Activated T-cell treated with anti-CD3 and anti-CD28 coated beads, Interleukin-2, amount 50 U/mL, for 24 hours (primary cell): Measurements from ENCODE around the gene NFE2L3.
A peak's percentile ranks its signal among the peaks of the same experiment; 100 is the strongest.
"Not testable (repeated sequence)": the region's sequence is repeated elsewhere in the genome, so short reads cannot be mapped to it uniquely, and the experiment has no call there.

ENCODE experiments used
- DNase-seq: peaks from one replicate; pipeline ENCODE4 v3.0.0-alpha.2; 2020
- H3K27ac Mint-ChIP-seq: 2 replicates; pipeline ENCODE4 v1.8.0; 2020; ENCODE audit warnings: mild to moderate bottlenecking, mixed read lengths
- H3K27me3 Mint-ChIP-seq: 2 replicates; pipeline ENCODE4 v1.8.0; 2020; ENCODE audit warnings: mixed read lengths
- H3K36me3 Mint-ChIP-seq: 2 replicates; pipeline ENCODE4 v1.8.0; 2020; ENCODE audit warnings: low read depth, mixed read lengths
- H3K4me1 Mint-ChIP-seq: 2 replicates; pipeline ENCODE4 v1.8.0; 2020; ENCODE audit warnings: low read depth, mixed read lengths
- H3K4me3 Mint-ChIP-seq: 2 replicates; pipeline ENCODE4 v1.8.0; 2020; ENCODE audit warnings: mild to moderate bottlenecking, moderate library complexity, mixed read lengths
- H3K9me3 Mint-ChIP-seq: 2 replicates; pipeline ENCODE4 v1.8.0; 2020; ENCODE audit warnings: mixed read lengths

NFE2L3 gene

GRCh38 chr7:26169271-26169670 is 17.3 kb downstream of the NFE2L3 start:
- Mint-ChIP-seq H3K4me1 (peaks cover 43% of the 10 kb centered on the region), H3K27ac (no peak overlapping the region), H3K9me3 (no peaks in the 10 kb centered on the region), H3K4me3 (no peak overlapping the region), H3K27me3 (no peaks in the 10 kb centered on the region), H3K36me3 (peaks cover 54% of the 10 kb centered on the region)
- no peak for DNase-seq

GRCh38 chr7:26170663-26171062 is 18.7 kb downstream of the NFE2L3 start:
- H3K36me3 Mint-ChIP-seq: peaks cover 55% of the 10 kb centered on the region
- H3K9me3 Mint-ChIP-seq: no peaks in the 10 kb centered on the region
- no peak overlapping the region for H3K27ac Mint-ChIP-seq
- no peak for DNase-seq
- H3K4me1 Mint-ChIP-seq: peaks cover 37% of the 10 kb centered on the region
- H3K27me3 Mint-ChIP-seq: no peaks in the 10 kb centered on the region
- no peak overlapping the region for H3K4me3 Mint-ChIP-seq

GRCh38 chr7:26171601-26172000 is 19.6 kb downstream of the NFE2L3 start:
- no peaks in the 10 kb centered on the region for H3K27me3 Mint-ChIP-seq
- peaks cover 55% of the 10 kb centered on the region for H3K36me3 Mint-ChIP-seq
- no peaks in the 10 kb centered on the region for H3K9me3 Mint-ChIP-seq
- no peak for DNase-seq
- peaks cover 27% of the 10 kb centered on the region for H3K4me1 Mint-ChIP-seq
- no peak overlapping the region for H3K27ac Mint-ChIP-seq
- no peak overlapping the region for H3K4me3 Mint-ChIP-seq

- Mint-ChIP-seq H3K9me3 (no peaks in the 10 kb centered on the region), H3K27ac (no peak overlapping the region), H3K4me1 (peaks cover 23% of the 10 kb centered on the region), H3K36me3 (peaks cover 55% of the 10 kb centered on the region), H3K4me3 (no peak overlapping the region), H3K27me3 (no peaks in the 10 kb centered on the region)
- no peak for DNase-seq
These were observed 20.1 kb downstream of the NFE2L3 start for GRCh38 chr7:26172048-26172447.

- DNase-seq, H3K9me3 Mint-ChIP-seq, H3K27me3 Mint-ChIP-seq, H3K4me3 Mint-ChIP-seq: not testable (repeated sequence)
- Mint-ChIP-seq H3K4me1 (peaks cover 40% of the 10 kb centered on the region), H3K36me3 (peaks cover 67% of the 10 kb centered on the region), H3K27ac (peak overlapping the region; percentile 22)
These were observed 23.9 kb downstream of the NFE2L3 start for GRCh38 chr7:26175903-26176302.

GRCh38 chr7:26176696-26177095 is 24.7 kb downstream of the NFE2L3 start:
- peaks cover 67% of the 10 kb centered on the region for H3K36me3 Mint-ChIP-seq
- not testable (repeated sequence) for H3K9me3 Mint-ChIP-seq, DNase-seq, H3K4me3 Mint-ChIP-seq, H3K27ac Mint-ChIP-seq, H3K27me3 Mint-ChIP-seq
- H3K4me1 Mint-ChIP-seq: peaks cover 44% of the 10 kb centered on the region

- Mint-ChIP-seq H3K27ac (peak overlapping the region; percentile 80), H3K4me1 (peaks cover 49% of the 10 kb centered on the region), H3K36me3 (peaks cover 69% of the 10 kb centered on the region)
- not testable (repeated sequence) for H3K27me3 Mint-ChIP-seq, H3K9me3 Mint-ChIP-seq, H3K4me3 Mint-ChIP-seq, DNase-seq
These were observed 25.3 kb downstream of the NFE2L3 start for GRCh38 chr7:26177269-26177668.

GRCh38 chr7:26178272-26178960 is 26.4 kb downstream of the NFE2L3 start:
- no peaks in the 10 kb centered on the region for H3K9me3 Mint-ChIP-seq
- no peaks in the 10 kb centered on the region for H3K27me3 Mint-ChIP-seq
- no peak overlapping the region for H3K4me3 Mint-ChIP-seq
- H3K27ac Mint-ChIP-seq: peak overlapping the region; percentile 24
- peaks cover 69% of the 10 kb centered on the region for H3K36me3 Mint-ChIP-seq
- peaks cover 51% of the 10 kb centered on the region for H3K4me1 Mint-ChIP-seq
- no peak for DNase-seq

GRCh38 chr7:26179422-26179821 is 27.4 kb downstream of the NFE2L3 start:
- H3K9me3 Mint-ChIP-seq: no peaks in the 10 kb centered on the region
- no peak overlapping the region for H3K4me3 Mint-ChIP-seq
- peaks cover 69% of the 10 kb centered on the region for H3K36me3 Mint-ChIP-seq
- H3K27me3 Mint-ChIP-seq: no peaks in the 10 kb centered on the region
- no peak for DNase-seq
- peaks cover 53% of the 10 kb centered on the region for H3K4me1 Mint-ChIP-seq
- H3K27ac Mint-ChIP-seq: peak overlapping the region; percentile 24

GRCh38 chr7:26179826-26180497 is 28.0 kb downstream of the NFE2L3 start:
- Mint-ChIP-seq H3K4me1 (peaks cover 59% of the 10 kb centered on the region), H3K27me3 (no peaks in the 10 kb centered on the region), H3K27ac (peak overlapping the region; percentile 24), H3K4me3 (no peak overlapping the region), H3K9me3 (no peaks in the 10 kb centered on the region), H3K36me3 (peaks cover 71% of the 10 kb centered on the region)
- no peak for DNase-seq

- H3K4me3 Mint-ChIP-seq: no peak overlapping the region
- DNase-seq: no peak
- peaks cover 79% of the 10 kb centered on the region for H3K36me3 Mint-ChIP-seq
- H3K9me3 Mint-ChIP-seq: no peaks in the 10 kb centered on the region
- H3K27me3 Mint-ChIP-seq: no peaks in the 10 kb centered on the region
- H3K27ac Mint-ChIP-seq: peak overlapping the region; percentile 24
- H3K4me1 Mint-ChIP-seq: peaks cover 67% of the 10 kb centered on the region
These were observed 28.8 kb downstream of the NFE2L3 start for GRCh38 chr7:26180792-26181198.

- H3K36me3 Mint-ChIP-seq: peaks cover 84% of the 10 kb centered on the region
- no peak for DNase-seq
- H3K27ac Mint-ChIP-seq: peak overlapping the region; percentile 86
- no peak overlapping the region for H3K4me3 Mint-ChIP-seq
- H3K27me3 Mint-ChIP-seq: no peaks in the 10 kb centered on the region
- no peaks in the 10 kb centered on the region for H3K9me3 Mint-ChIP-seq
- H3K4me1 Mint-ChIP-seq: peaks cover 74% of the 10 kb centered on the region
These were observed 29.7 kb downstream of the NFE2L3 start for GRCh38 chr7:26181474-26182227.

GRCh38 chr7:26182283-26182682 is 30.3 kb downstream of the NFE2L3 start:
- H3K27ac Mint-ChIP-seq: peak overlapping the region; percentile 86
- no peaks in the 10 kb centered on the region for H3K9me3 Mint-ChIP-seq
- H3K27me3 Mint-ChIP-seq: no peaks in the 10 kb centered on the region
- DNase-seq: no peak
- H3K36me3 Mint-ChIP-seq: peaks cover 91% of the 10 kb centered on the region
- H3K4me3 Mint-ChIP-seq: no peak overlapping the region
- H3K4me1 Mint-ChIP-seq: peaks cover 78% of the 10 kb centered on the region

GRCh38 chr7:26182706-26183105 is 30.7 kb downstream of the NFE2L3 start:
- Mint-ChIP-seq H3K27ac (peak overlapping the region; percentile 90), H3K27me3 (no peaks in the 10 kb centered on the region), H3K4me1 (peaks cover 79% of the 10 kb centered on the region), H3K9me3 (no peaks in the 10 kb centered on the region), H3K36me3 (peaks cover 93% of the 10 kb centered on the region), H3K4me3 (no peak overlapping the region)
- no peak for DNase-seq
